GM12878 (cell line): ENCODE measurements around the gene PLEKHA5. TPM values are rescaled to one million over a fixed set of nuclear protein-coding genes. Genes with fewer than 3 reads are reported as not detected.

ENCODE experiments used
- ATAC-seq: fragments of 200-7000 bp; cut with Tn5 transposase; 3 replicates; pipeline ENCODE4 v1.9.1; 2020; ENCODE audit warnings: mild to moderate bottlenecking, moderate library complexity
- BruUV-seq: library from RNA; stranded (reverse); fragments of 400-500 nt; replicated peaks from 2 replicates; lab custom pipeline; 2021; lab: Mats Ljungman, UMichigan
- CTCF ChIA-PET: fragments of 300-600 bp; sonication (Branson Sonifier 250); formaldehyde crosslinking; extraction: SDS; loops from one replicate; lab custom pipeline; 2021; ENCODE audit warnings: inconsistent platforms; lab: Yijun Ruan, JAX
- POLR2A ChIA-PET: fragments of 350-600 bp; formaldehyde crosslinking; extraction: SDS; loops from one replicate; lab custom pipeline; 2021; ENCODE audit warnings: inconsistent platforms; lab: Charles Lee
- RAD21 ChIA-PET: fragments of 300-600 bp; sonication (Branson Sonifier 250); formaldehyde crosslinking; loops from one replicate; lab custom pipeline; 2023; ENCODE audit warnings: antibody characterized with exemption; ENCODE audit not compliant: unreplicated experiment; lab: Charles Lee
- SMC1A ChIA-PET: fragments of 300-600 bp; sonication (Branson Sonifier 250); formaldehyde crosslinking; loops from one replicate; lab custom pipeline; 2023; ENCODE audit not compliant: unreplicated experiment, uncharacterized antibody; lab: Charles Lee
- DNase-seq: peaks from one replicate; pipeline ENCODE4 v3.0.0-alpha.2; 2011; ENCODE audit warnings: low read depth, low spot score
- FAIRE-seq: peaks from 3 replicates; lab custom pipeline; 2011; peaks lifted over from hg19 to GRCh38; lab: Jason Lieb, UNC
- H2AFZ ChIP-seq: 2 replicates; pipeline ENCODE4 v1.6.0; 2011; ENCODE audit warnings: low read depth, low read length, control low read depth; ENCODE audit not compliant: control insufficient read depth
- H3K27ac ChIP-seq: 2 replicates; pipeline ENCODE4 v1.5.1; 2011; ENCODE audit warnings: control low read depth; ENCODE audit not compliant: control insufficient read depth, insufficient read depth
- H3K27me3 ChIP-seq, 2 experiments: replicated peaks in 1 of 2; 2 replicates each; pipeline versions ENCODE4 v1.6.0 to v1.6.1; 2011; ENCODE audit warnings: low read length in 1 of 2; ENCODE audit not compliant: control insufficient read depth in 2 of 2, insufficient read depth in 2 of 2
- H3K36me3 ChIP-seq, 2 experiments: 2 replicates each; pipeline ENCODE4 v1.5.1; 2011; ENCODE audit warnings: low read length in 1 of 2; ENCODE audit not compliant: control insufficient read depth in 2 of 2, insufficient read depth in 2 of 2
- H3K4me1 ChIP-seq: 2 replicates; pipeline ENCODE4 v1.6.1; 2011; ENCODE audit warnings: mild to moderate bottlenecking, low read length, moderate library complexity, mixed read lengths; ENCODE audit not compliant: control insufficient read depth, insufficient read depth
- H3K4me2 ChIP-seq: 2 replicates; pipeline ENCODE4 v1.6.0; 2011; ENCODE audit warnings: control low read depth; ENCODE audit not compliant: control insufficient read depth, insufficient read depth
- H3K4me3 ChIP-seq: fragments of 200-600 bp; sonication (generic); 2 replicates; pipeline ENCODE4 v1.5.1; 2016
- H3K79me2 ChIP-seq: 2 replicates; pipeline ENCODE4 v1.6.0; 2011; ENCODE audit warnings: low read length; ENCODE audit not compliant: control insufficient read depth, insufficient read depth
- H3K9ac ChIP-seq: 2 replicates; pipeline ENCODE4 v1.8.0; 2011; ENCODE audit warnings: low read length, control low read depth, mixed read lengths; ENCODE audit not compliant: control insufficient read depth, insufficient read depth
- H3K9me3 ChIP-seq: replicated peaks from 3 replicates; pipeline ENCODE4 v1.5.1; 2011; ENCODE audit warnings: mild to moderate bottlenecking, low read length; ENCODE audit not compliant: control insufficient read depth, insufficient read depth
- H4K20me1 ChIP-seq: 2 replicates; pipeline ENCODE4 v1.6.0; 2011; ENCODE audit not compliant: control insufficient read depth, insufficient read depth
- EZH2 ChIP-seq: IDR thresholded peaks from 2 replicates; pipeline ENCODE4 v1.6.1; 2012; ENCODE audit warnings: low read depth, mild to moderate bottlenecking, control low read depth, inconsistent platforms, low read length, borderline replicate concordance; ENCODE audit not compliant: control insufficient read depth
- RAD21 ChIP-seq: IDR thresholded peaks from 2 replicates; pipeline ENCODE4 v1.6.1; 2011; ENCODE audit warnings: mild to moderate bottlenecking, low read depth, low read length, moderate library complexity; ENCODE audit not compliant: insufficient read depth
- SMAD1 ChIP-seq: fragments of 450-650 bp; IDR thresholded peaks from 2 replicates; pipeline ENCODE4 v1.6.1; 2018; ENCODE audit warnings: mild to moderate bottlenecking, low read depth; ENCODE audit not compliant: partially characterized antibody
- SMC3 ChIP-seq: IDR thresholded peaks from 2 replicates; pipeline ENCODE4 v1.6.1; 2011; ENCODE audit warnings: low read length, improper control_type of control experiment, borderline replicate concordance
- YY1 ChIP-seq: IDR thresholded peaks from 2 replicates; pipeline ENCODE4 v1.6.1; 2011; ENCODE audit warnings: low read depth, mild to moderate bottlenecking, low read length
- WGBS: methylation state at CpG from one replicate; pipeline ENCODE4 v1.1.6; 2016; ENCODE audit warnings: low lambda C conversion rate; ENCODE audit not compliant: insufficient replicate concordance, insufficient coverage; ENCODE audit errors: missing lambda C conversion rate; 5-methylcytosine and 5-hydroxymethylcytosine counted together
- in situ Hi-C: fragments of 300-500 bp; cut with MboI; formaldehyde crosslinking; loops from 9 replicates; pipeline ENCODE4 v1.14.3; 2018; ENCODE audit warnings: mixed read lengths
- intact Hi-C: fragments of 100-400 bp; cut with micrococcal nuclease; formaldehyde crosslinking; loops from one replicate; pipeline ENCODE4 v1.14.2; 2022; ENCODE audit not compliant: unreplicated experiment
- polyA plus RNA-seq, 11 experiments: library from polyadenylated mRNA; depleted of rRNA in 4 of 11; unstranded in 6 of 11; stranded (reverse) in 5 of 11; fragments of >200 nt; fragmentation: Nextera tagmentation in 4 of 11; fragmentation: Illumina TruSeq in 1 of 11; extraction: Ambion mirVana in 4 of 11; extraction: Trizol in 1 of 11; gene quantifications; 1 replicate in 1 of 11; 2 replicates in 10 of 11; pipeline versions ENCODE4 v1.2.1 to v1.2.3, GENCODE V29; 2011 to 2016; ENCODE audit warnings: inconsistent platforms in 2 of 11, missing spikeins in 2 of 11, low read depth in 1 of 11
- total RNA-seq, 4 experiments: library from RNA; depleted of rRNA in 3 of 4; stranded (reverse); fragments of >200 nt in 3 of 4; fragmentation: Illumina TruSeq in 1 of 4; extraction: Trizol in 1 of 4; gene quantifications; 2 replicates each; pipeline versions ENCODE4 v1.2.1 to v1.2.3, GENCODE V29; 2013 to 2021
- TF ChIP-seq, protein P1 (sequence below): fragments of 450-650 bp; IDR thresholded peaks from 2 replicates; pipeline ENCODE4 v1.6.1; 2016; ENCODE audit warnings: mild to moderate bottlenecking
- TF ChIP-seq, protein P2 (sequence below), 3 experiments: IDR thresholded peaks in 2 of 3; conservative IDR thresholded peaks in 1 of 3; 2 replicates each; pipeline ENCODE4 v1.5.1; 2011; ENCODE audit warnings: low read depth in 3 of 3, low read length in 3 of 3, mild to moderate bottlenecking in 3 of 3, control low read depth in 2 of 3, moderate library complexity in 2 of 3, inconsistent platforms in 1 of 3, mixed read lengths in 1 of 3; ENCODE audit not compliant: control insufficient read depth in 2 of 3, insufficient read depth in 1 of 3; ENCODE audit errors: extremely low read depth in 1 of 3
- TF ChIP-seq, protein P3 (sequence below): IDR thresholded peaks from 2 replicates; pipeline ENCODE4 v1.6.1; 2011; ENCODE audit warnings: mild to moderate bottlenecking, low read depth, low read length, moderate library complexity; ENCODE audit not compliant: insufficient replicate concordance
- TF ChIP-seq, protein P4 (sequence below): IDR thresholded peaks from 2 replicates; pipeline ENCODE4 v1.6.1; 2012; ENCODE audit warnings: low read depth, low read length, improper control_type of control experiment

PLEKHA5 gene
- total and polyA plus RNA-seq, 10 of the 15 experiments (the other 5 are each of a cell fraction or from before 2014, with no cell fraction given), result 0.09 to 0.33 (median 0.18) TPM; not detected in 3

DNA sequence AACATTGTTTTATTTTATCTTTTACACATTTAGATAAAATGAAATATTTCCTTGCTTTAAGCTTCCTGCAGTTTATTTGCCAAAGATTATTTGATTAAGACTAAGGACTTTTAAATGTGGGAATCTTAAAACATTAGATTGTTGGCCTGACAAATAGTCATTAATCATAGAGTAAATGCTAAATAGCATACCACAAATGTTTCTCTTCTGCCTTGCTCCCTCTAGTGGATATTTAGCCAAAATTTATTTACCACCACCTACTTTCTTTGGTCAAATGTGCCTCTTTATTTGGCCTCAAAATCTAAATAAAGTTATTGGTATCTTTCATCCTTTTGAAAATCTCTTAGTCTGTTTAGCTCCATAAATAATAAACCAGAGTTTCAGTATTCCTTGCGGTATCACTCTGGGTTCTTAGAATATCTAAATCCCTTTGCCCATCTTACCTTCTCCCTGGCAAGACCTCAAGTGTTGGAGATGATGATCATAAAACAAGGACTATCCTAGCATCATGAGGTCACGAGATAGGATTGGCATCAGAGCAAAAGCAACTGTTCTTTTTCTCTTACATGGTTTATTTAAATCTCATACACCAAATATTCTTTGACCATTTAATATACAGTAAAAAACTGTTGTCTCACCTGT, 159.2 kb downstream of the PLEKHA5 start:
- peak; percentile 45; the same call in 1 of the 2 replicates for TF ChIP-seq RAD21
- TF ChIP-seq, protein P1, sequence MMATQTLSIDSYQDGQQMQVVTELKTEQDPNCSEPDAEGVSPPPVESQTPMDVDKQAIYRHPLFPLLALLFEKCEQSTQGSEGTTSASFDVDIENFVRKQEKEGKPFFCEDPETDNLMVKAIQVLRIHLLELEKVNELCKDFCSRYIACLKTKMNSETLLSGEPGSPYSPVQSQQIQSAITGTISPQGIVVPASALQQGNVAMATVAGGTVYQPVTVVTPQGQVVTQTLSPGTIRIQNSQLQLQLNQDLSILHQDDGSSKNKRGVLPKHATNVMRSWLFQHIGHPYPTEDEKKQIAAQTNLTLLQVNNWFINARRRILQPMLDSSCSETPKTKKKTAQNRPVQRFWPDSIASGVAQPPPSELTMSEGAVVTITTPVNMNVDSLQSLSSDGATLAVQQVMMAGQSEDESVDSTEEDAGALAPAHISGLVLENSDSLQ, result peak; percentile 86
- TF ChIP-seq, protein P2, sequence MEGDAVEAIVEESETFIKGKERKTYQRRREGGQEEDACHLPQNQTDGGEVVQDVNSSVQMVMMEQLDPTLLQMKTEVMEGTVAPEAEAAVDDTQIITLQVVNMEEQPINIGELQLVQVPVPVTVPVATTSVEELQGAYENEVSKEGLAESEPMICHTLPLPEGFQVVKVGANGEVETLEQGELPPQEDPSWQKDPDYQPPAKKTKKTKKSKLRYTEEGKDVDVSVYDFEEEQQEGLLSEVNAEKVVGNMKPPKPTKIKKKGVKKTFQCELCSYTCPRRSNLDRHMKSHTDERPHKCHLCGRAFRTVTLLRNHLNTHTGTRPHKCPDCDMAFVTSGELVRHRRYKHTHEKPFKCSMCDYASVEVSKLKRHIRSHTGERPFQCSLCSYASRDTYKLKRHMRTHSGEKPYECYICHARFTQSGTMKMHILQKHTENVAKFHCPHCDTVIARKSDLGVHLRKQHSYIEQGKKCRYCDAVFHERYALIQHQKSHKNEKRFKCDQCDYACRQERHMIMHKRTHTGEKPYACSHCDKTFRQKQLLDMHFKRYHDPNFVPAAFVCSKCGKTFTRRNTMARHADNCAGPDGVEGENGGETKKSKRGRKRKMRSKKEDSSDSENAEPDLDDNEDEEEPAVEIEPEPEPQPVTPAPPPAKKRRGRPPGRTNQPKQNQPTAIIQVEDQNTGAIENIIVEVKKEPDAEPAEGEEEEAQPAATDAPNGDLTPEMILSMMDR (IDR thresholded peaks at IDR 0.05 in 2 of 3, conservative IDR thresholded peaks at IDR 0.05 in 1 of 3; ENCODE audit: control insufficient read depth in 2 of 3, extremely low read depth in 1 of 3, insufficient read depth in 1 of 3, low read depth in 3 of 3, low read length in 3 of 3), result peak; percentile 46 to 59 (median 58); a peak in 5 of 6 replicates
- TF ChIP-seq, protein P3, sequence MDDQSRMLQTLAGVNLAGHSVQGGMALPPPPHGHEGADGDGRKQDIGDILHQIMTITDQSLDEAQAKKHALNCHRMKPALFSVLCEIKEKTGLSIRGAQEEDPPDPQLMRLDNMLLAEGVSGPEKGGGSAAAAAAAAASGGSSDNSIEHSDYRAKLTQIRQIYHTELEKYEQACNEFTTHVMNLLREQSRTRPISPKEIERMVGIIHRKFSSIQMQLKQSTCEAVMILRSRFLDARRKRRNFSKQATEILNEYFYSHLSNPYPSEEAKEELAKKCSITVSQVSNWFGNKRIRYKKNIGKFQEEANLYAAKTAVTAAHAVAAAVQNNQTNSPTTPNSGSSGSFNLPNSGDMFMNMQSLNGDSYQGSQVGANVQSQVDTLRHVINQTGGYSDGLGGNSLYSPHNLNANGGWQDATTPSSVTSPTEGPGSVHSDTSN, result peak; percentile 14
- no peak for TF ChIP-seq EZH2
- TF ChIP-seq SMAD1, result no peak
- peak; percentile 48; the same call in 1 of the 2 replicates for TF ChIP-seq SMC3
- no peak for TF ChIP-seq YY1
- TF ChIP-seq, protein P4, sequence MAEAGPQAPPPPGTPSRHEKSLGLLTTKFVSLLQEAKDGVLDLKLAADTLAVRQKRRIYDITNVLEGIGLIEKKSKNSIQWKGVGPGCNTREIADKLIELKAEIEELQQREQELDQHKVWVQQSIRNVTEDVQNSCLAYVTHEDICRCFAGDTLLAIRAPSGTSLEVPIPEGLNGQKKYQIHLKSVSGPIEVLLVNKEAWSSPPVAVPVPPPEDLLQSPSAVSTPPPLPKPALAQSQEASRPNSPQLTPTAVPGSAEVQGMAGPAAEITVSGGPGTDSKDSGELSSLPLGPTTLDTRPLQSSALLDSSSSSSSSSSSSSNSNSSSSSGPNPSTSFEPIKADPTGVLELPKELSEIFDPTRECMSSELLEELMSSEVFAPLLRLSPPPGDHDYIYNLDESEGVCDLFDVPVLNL, result no peak
- TF ChIP-seq, all 136 proteins: peak for 5
- POLR2A ChIA-PET, result no interaction called here
- H4K20me1 ChIP-seq, result no peaks in the 10 kb centered on the region
- BruUV-seq, result no TSS peak
- H3K9me3 ChIP-seq, result no peaks in the 10 kb centered on the region
- in situ Hi-C loops (no loop called here), intact Hi-C loops (loop anchor here (1.0 kb wide), 1 partner anchor 427 kb away; no protein-coding TSS in a partner anchor)
- no peaks in the 10 kb centered on the region for H3K79me2 ChIP-seq
- H3K27me3 ChIP-seq, result no peaks in the 10 kb centered on the region
- no peak overlapping the region for H3K9ac ChIP-seq
- H3K27ac ChIP-seq, result no peak overlapping the region
- DNase-seq (no peak), FAIRE-seq (peak; percentile 56), ATAC-seq (peak; percentile 69)
- H2AFZ ChIP-seq, result no peak overlapping the region
- H3K4me1 ChIP-seq, result no peaks in the 10 kb centered on the region
- no peak overlapping the region for H3K4me2 ChIP-seq
- SMC1A ChIA-PET, result no interaction called here
- CTCF ChIA-PET, result interaction anchor here (0.7 to 1.9 kb wide), 5 partner anchors 10 to 344 kb away, joined by 3 to 10 read pairs (median 3); no protein-coding TSS in a partner anchor
- RAD21 ChIA-PET, result interaction anchor here (1.4 kb wide), 1 partner anchor 12 kb away, joined by 3 read pairs; no protein-coding TSS in a partner anchor
- WGBS, result 53% methylated on average over 2 of the region's 2 CpGs
- H3K36me3 ChIP-seq, result no peaks in the 10 kb centered on the region
- H3K4me3 ChIP-seq, result no peak overlapping the region
